HL-60/S4 (cell line): ENCODE measurements around the gene NPIPA5.
"Not testable (repeated sequence)": the region's sequence is repeated elsewhere in the genome, so short reads cannot be mapped to it uniquely, and the experiment has no call there.

Experiments
- in situ Hi-C: fragments of 300-500 bp; cut with MboI; formaldehyde crosslinking; loops from 2 replicates; pipeline ENCODE4 v1.14.3; 2022; ENCODE audit warnings: low sequenced_read_pairs

Gene NPIPA5

GRCh38 chr16:15393025-15393424 lies 14.9 kb upstream of the NPIPA5 start:
- in situ Hi-C loops: not testable (repeated sequence)

- in situ Hi-C loops: not testable (repeated sequence)
Observed at GRCh38 chr16:15389916-15390315, 11.8 kb upstream of the NPIPA5 start.

GRCh38 chr16:15388060-15388459 lies 10.0 kb upstream of the NPIPA5 start:
- in situ Hi-C loops: not testable (repeated sequence)

- in situ Hi-C loops: not testable (repeated sequence)
Observed at GRCh38 chr16:15382810-15383209, 4.7 kb upstream of the NPIPA5 start.

- in situ Hi-C loops: not testable (repeated sequence)
Observed at GRCh38 chr16:15357495-15357894, 20.6 kb downstream of the NPIPA5 start.

- in situ Hi-C loops: not testable (repeated sequence)
Observed at GRCh38 chr16:15354846-15355245, 23.2 kb downstream of the NPIPA5 start.

GRCh38 chr16:15352852-15353251 lies 25.2 kb downstream of the NPIPA5 start:
- in situ Hi-C loops: not testable (repeated sequence)

- in situ Hi-C loops: not testable (repeated sequence)
Observed at GRCh38 chr16:15351745-15352144, 26.3 kb downstream of the NPIPA5 start.

- in situ Hi-C loops: not testable (repeated sequence)
Observed at GRCh38 chr16:15351251-15351650, 26.8 kb downstream of the NPIPA5 start.

- in situ Hi-C loops: not testable (repeated sequence)
Observed at GRCh38 chr16:15348721-15349120, 29.4 kb downstream of the NPIPA5 start.

- in situ Hi-C loops: not testable (repeated sequence)
Observed at GRCh38 chr16:15342337-15342736, 35.8 kb downstream of the NPIPA5 start.

GRCh38 chr16:15338986-15339385 lies 39.1 kb downstream of the NPIPA5 start:
- in situ Hi-C loops: not testable (repeated sequence)

GRCh38 chr16:15337974-15338605 lies 40.0 kb downstream of the NPIPA5 start:
- in situ Hi-C loops: not testable (repeated sequence)

- in situ Hi-C loops: not testable (repeated sequence)
Observed at GRCh38 chr16:15335609-15336008, 42.5 kb downstream of the NPIPA5 start.

GRCh38 chr16:15333969-15334368 lies 44.1 kb downstream of the NPIPA5 start:
- in situ Hi-C loops: not testable (repeated sequence)

- in situ Hi-C loops: not testable (repeated sequence)
Observed at GRCh38 chr16:15330978-15331377, 47.1 kb downstream of the NPIPA5 start.

- in situ Hi-C loops: not testable (repeated sequence)
Observed at GRCh38 chr16:15324954-15325353, 53.1 kb downstream of the NPIPA5 start.

- in situ Hi-C loops: not testable (repeated sequence)
Observed at GRCh38 chr16:15323373-15323772, 54.7 kb downstream of the NPIPA5 start.

- in situ Hi-C loops: not testable (repeated sequence)
Observed at GRCh38 chr16:15321221-15321620, 56.9 kb downstream of the NPIPA5 start.

- in situ Hi-C loops: not testable (repeated sequence)
Observed at GRCh38 chr16:15314562-15314961, 63.5 kb downstream of the NPIPA5 start.
